ENCODE measurements around the gene PSMD7. TPM values are rescaled to one million over a fixed set of nuclear protein-coding genes. Genes with fewer than 3 reads are reported as not detected.

The PSMD7 gene
- total and polyA plus RNA-seq, 2 of the 4 experiments (the other 2 are of a cell fraction) = 80.8 to 98.3 TPM

- no peak overlapping the region for H3K4ac ChIP-seq (ENCODE audit: low read depth, low read length)
- no TSS peak for BruUV-seq (replicated peaks)
- ATAC-seq (ENCODE audit: low read depth) = no peak
Measured at GRCh38 chr16:74252329-74252728, 44.3 kb upstream of the PSMD7 start.

More at GRCh38 chr16:74252329-74252728, 44.3 kb upstream of the PSMD7 start:
- H3K4me3 ChIP-seq (ENCODE audit: insufficient read depth, low read depth, low read length) = no peak overlapping the region
- no peak overlapping the region for H4K8ac ChIP-seq (ENCODE audit: low read depth in 2 of 2, low read length in 2 of 2)
- no peak overlapping the region for H4K5ac ChIP-seq (ENCODE audit: low read depth, low read length)
- H3K9me3 ChIP-seq (ENCODE audit: control insufficient read depth, insufficient read depth, low read length) = no peaks in the 10 kb centered on the region
- H3K27ac ChIP-seq (ENCODE audit: insufficient read depth, low read length) = no peak overlapping the region
- no peak overlapping the region for H2BK15ac ChIP-seq (ENCODE audit: low read depth, low read length)
- TF ChIP-seq BHLHE40 (IDR thresholded peaks at IDR 0.05; ENCODE audit: low read depth, low read length) (no peak), CHD1 (IDR thresholded peaks at IDR 0.05; ENCODE audit: low read depth, low read length) (no peak), RCOR1 (IDR thresholded peaks at IDR 0.05; ENCODE audit: insufficient replicate concordance, low read length) (no peak), RAD21 (IDR thresholded peaks at IDR 0.05; ENCODE audit: low read length) (no peak), MAZ (IDR thresholded peaks at IDR 0.05; ENCODE audit: borderline replicate concordance, low read depth, low read length) (no peak), RFX5 (IDR thresholded peaks at IDR 0.05; ENCODE audit: low read depth, low read length) (no peak)
- H3K79me1 ChIP-seq (ENCODE audit: low read depth in 1 of 2, low read length in 2 of 2) = no peaks in the 10 kb centered on the region
- no peak overlapping the region for H2BK120ac ChIP-seq (ENCODE audit: low read depth, low read length)
- no peak overlapping the region for H2AFZ ChIP-seq (replicated peaks; ENCODE audit: low read length, poor library complexity)
- no peak overlapping the region for H3K9ac ChIP-seq (ENCODE audit: low read depth, low read length)
- no peak overlapping the region for H4K91ac ChIP-seq (ENCODE audit: insufficient read depth, low read depth, low read length)
- H3K36me3 ChIP-seq (ENCODE audit: control insufficient read depth, insufficient read depth, low read length) = no peaks in the 10 kb centered on the region
- no peak overlapping the region for H2BK20ac ChIP-seq (ENCODE audit: low read depth, low read length)
- POLR2A ChIA-PET (ENCODE audit: unreplicated experiment) = no interaction called here
- no peaks in the 10 kb centered on the region for H4K20me1 ChIP-seq (ENCODE audit: insufficient read depth, low read length)
- in situ Hi-C loops (cut with MboI; ENCODE audit: low sequenced_read_pairs) (no loop called here), dilution Hi-C loops (cut with HindIII; ENCODE audit: low sequenced_read_pairs, unreplicated experiment) (no loop called here), intact Hi-C loops (cut with micrococcal nuclease) (no loop called here)
- no peak overlapping the region for H2AK9ac ChIP-seq (replicated peaks; ENCODE audit: low read depth, low read length, poor library complexity)
- H3K4me2 ChIP-seq (ENCODE audit: low read depth, low read length) = no peak overlapping the region
- no peak overlapping the region for H3K18ac ChIP-seq (ENCODE audit: low read depth, low read length)
- CTCF ChIA-PET = interaction anchor here (0.7 kb wide), 1 partner anchor 23 kb away, joined by 3 read pairs; no protein-coding TSS in a partner anchor
- H3K27me3 ChIP-seq (ENCODE audit: control insufficient read depth, insufficient read depth, low read length) = no peaks in the 10 kb centered on the region
- no peak overlapping the region for H2BK5ac ChIP-seq (ENCODE audit: low read depth, low read length, poor library complexity, severe bottlenecking)
- H3K4me1 ChIP-seq (ENCODE audit: control insufficient read depth, insufficient read depth, low read length) = no peaks in the 10 kb centered on the region
- no peaks in the 10 kb centered on the region for H3K9me1 ChIP-seq (ENCODE audit: insufficient read depth, low read length)
- no peak for DNase-seq
- no peak overlapping the region for H3K23ac ChIP-seq (ENCODE audit: low read depth, low read length)
- no CpG with 5 or more reads among the region's 3 CpGs for WGBS, 2 experiments (ENCODE audit: extremely low coverage in 2 of 2, insufficient read length in 1 of 2)
- H3K56ac ChIP-seq (ENCODE audit: extremely low read depth, insufficient read depth, low read length) = no peak overlapping the region
- no peak overlapping the region for H2AK5ac ChIP-seq (ENCODE audit: low read depth, low read length)
- no peak overlapping the region for H3K14ac ChIP-seq (replicated peaks; ENCODE audit: low read depth, low read length)
